Kasumi-1 (cell line): Measurements from ENCODE around the gene PGBD2.
"Not testable (repeated sequence)": the region's sequence is repeated elsewhere in the genome, so short reads cannot be mapped to it uniquely, and the experiment has no call there.

ENCODE experiments used
- DNase-seq, 2 experiments: peaks; one replicate each; lab custom pipeline; 2025; lab: John Stamatoyannopoulos, UW

Gene PGBD2

GRCh38 chr1:248925859-248926258 is 19.8 kb downstream of the PGBD2 start:
- DNase-seq, result not testable (repeated sequence)

- DNase-seq, result no peak
These were observed 20.6 kb downstream of the PGBD2 start for GRCh38 chr1:248926401-248927182.

GRCh38 chr1:248927283-248927682 is 21.2 kb downstream of the PGBD2 start:
- not testable (repeated sequence) for DNase-seq

GRCh38 chr1:248928122-248928521 is 22.1 kb downstream of the PGBD2 start:
- peak in 1 of 2 experiments; percentile 15 for DNase-seq

GRCh38 chr1:248930037-248930436 is 24.0 kb downstream of the PGBD2 start:
- DNase-seq, result peak in 1 of 2 experiments; percentile 8

GRCh38 chr1:248938173-248938809 is 32.3 kb downstream of the PGBD2 start:
- DNase-seq, result not testable (repeated sequence)

- not testable (repeated sequence) for DNase-seq
These were observed 38.3 kb downstream of the PGBD2 start for GRCh38 chr1:248944134-248944999.

GRCh38 chr1:248945000-248945423 is 39.0 kb downstream of the PGBD2 start:
- not testable (repeated sequence) for DNase-seq

- not testable (repeated sequence) for DNase-seq
These were observed 39.4 kb downstream of the PGBD2 start for GRCh38 chr1:248945453-248945852.

GRCh38 chr1:248945856-248946416 is 39.9 kb downstream of the PGBD2 start:
- not testable (repeated sequence) for DNase-seq
